Upper lobe of left lung (tissue), 6 donors: ENCODE data around the gene NUP210L. TPM values are rescaled to one million over a fixed set of nuclear protein-coding genes. Genes with fewer than 3 reads are reported as not detected.
A peak's percentile ranks its signal among the peaks of the same experiment; 100 is the strongest.

ENCODE experiments used
- ATAC-seq, 2 donors: fragments of 200-7000 bp; cut with Tn5 transposase; one replicate each; pipeline ENCODE4 v1.9.1; 2022; ENCODE audit warnings: mild to moderate bottlenecking in 2 of 2, moderate library complexity in 2 of 2; ENCODE audit not compliant: low FRiP score in 2 of 2
- DNase-seq, 2 donors: peaks; one replicate each; pipeline ENCODE4 v3.0.0-alpha.2; 2019 to 2020
- H3K27ac ChIP-seq, 4 donors: fragments of 200-600 bp; sonication (generic); one replicate each; pipeline ENCODE4 v1.5.1; 2016 to 2019
- H3K27me3 ChIP-seq, 4 donors: fragments of 200-600 bp; sonication (generic); one replicate each; pipeline ENCODE4 v1.5.1; 2017 to 2019
- H3K36me3 ChIP-seq, 4 donors: fragments of 200-600 bp; sonication (generic); one replicate each; pipeline ENCODE4 v1.5.1; 2016 to 2019
- H3K4me1 ChIP-seq, 4 donors: fragments of 200-600 bp; sonication (generic); one replicate each; pipeline ENCODE4 v1.5.1; 2018 to 2019
- H3K4me3 ChIP-seq, 4 donors: fragments of 200-600 bp; sonication (generic); one replicate each; pipeline ENCODE4 v1.5.1; 2017 to 2019; ENCODE audit warnings: mild to moderate bottlenecking in 2 of 4, moderate library complexity in 1 of 4
- H3K9me3 ChIP-seq, 4 donors: fragments of 200-600 bp; sonication (generic); one replicate each; pipeline ENCODE4 v1.5.1; 2018 to 2019
- EP300 ChIP-seq, 4 donors: sonication (generic); formaldehyde crosslinking; IDR thresholded peaks; one replicate each; pipeline ENCODE4 v1.5.1; 2017; ENCODE audit warnings: antibody characterized with exemption in 4 of 4, control low read depth in 2 of 4
- POLR2A ChIP-seq, 4 donors: fragments of 450-650 bp; IDR thresholded peaks; one replicate each; pipeline ENCODE4 v1.5.1; 2016 to 2017; ENCODE audit warnings: antibody characterized with exemption in 4 of 4, mild to moderate bottlenecking in 2 of 4
- POLR2AphosphoS5 ChIP-seq, 2 donors: sonication (generic); formaldehyde crosslinking; IDR thresholded peaks; one replicate each; pipeline ENCODE4 v1.5.1; 2017; ENCODE audit warnings: antibody characterized with exemption in 2 of 2
- WGBS, 2 donors: methylation state at CpG; one replicate each; pipeline ENCODE4 v1.1.5; 2017 to 2018; 5-methylcytosine and 5-hydroxymethylcytosine counted together
- total RNA-seq, 6 donors: library from RNA; depleted of rRNA in 4 of 6; stranded (reverse); fragments of >200 nt in 4 of 6; gene quantifications; one replicate each; pipeline versions ENCODE4 v1.1.0 to v1.2.1, GENCODE V29; 2016 to 2021
- TF ChIP-seq, protein P1 (sequence below), 6 experiments: fragments of 450-650 bp in 4 of 6; fragments of 200-600 bp in 2 of 6; sonication (generic) in 2 of 6; IDR thresholded peaks; one replicate each; pipeline ENCODE4 v1.5.1; 2016 to 2019; ENCODE audit warnings: antibody characterized with exemption in 6 of 6
- donor health status: DM: no; HTN: no; CAD: no; lungs with moderate emphysema.
- donor health status: DM: no; HTN: yes; CAD: no; lungs with severe emphysema.

Gene NUP210L
- total RNA-seq, 6 donors from 2014 or later, result 0.11 to 0.91 (median 0.30) TPM; not detected in 2

DNA sequence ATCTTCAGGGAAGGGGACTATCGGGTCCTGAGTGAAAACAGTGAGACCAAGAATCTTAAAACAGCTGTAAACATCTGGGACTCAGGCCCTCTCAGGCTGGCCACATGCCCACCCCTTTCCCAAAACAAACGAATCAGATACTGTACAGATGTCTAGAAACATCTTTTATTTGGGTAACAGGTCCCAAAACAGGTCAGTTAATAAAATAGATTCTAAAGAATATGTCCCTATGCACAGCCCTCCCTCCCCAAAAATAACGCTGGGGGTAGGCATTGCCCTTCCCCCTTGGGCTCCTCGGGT, 196.0 kb downstream of the NUP210L start:
- Histone ChIP-seq H3K27me3 (no peaks in the 10 kb centered on the region), H3K36me3 (peaks cover 0 to 40% (median 12%) of the 10 kb centered on the region in 4 donors), H3K27ac (peak overlapping the region; percentile 91 to 96 (median 93)), H3K9me3 (no peaks in the 10 kb centered on the region), H3K4me3 (peak overlapping the region in 3 of 4 donors; percentile 83 to 96 (median 94)), H3K4me1 (peaks cover 48 to 80% (median 55%) of the 10 kb centered on the region in 4 donors)
- 12 to 13% methylated on average over 4 of the region's 4 CpGs for WGBS, 2 donors
- ATAC-seq (no peak), DNase-seq (no peak)
- TF ChIP-seq, protein P1, sequence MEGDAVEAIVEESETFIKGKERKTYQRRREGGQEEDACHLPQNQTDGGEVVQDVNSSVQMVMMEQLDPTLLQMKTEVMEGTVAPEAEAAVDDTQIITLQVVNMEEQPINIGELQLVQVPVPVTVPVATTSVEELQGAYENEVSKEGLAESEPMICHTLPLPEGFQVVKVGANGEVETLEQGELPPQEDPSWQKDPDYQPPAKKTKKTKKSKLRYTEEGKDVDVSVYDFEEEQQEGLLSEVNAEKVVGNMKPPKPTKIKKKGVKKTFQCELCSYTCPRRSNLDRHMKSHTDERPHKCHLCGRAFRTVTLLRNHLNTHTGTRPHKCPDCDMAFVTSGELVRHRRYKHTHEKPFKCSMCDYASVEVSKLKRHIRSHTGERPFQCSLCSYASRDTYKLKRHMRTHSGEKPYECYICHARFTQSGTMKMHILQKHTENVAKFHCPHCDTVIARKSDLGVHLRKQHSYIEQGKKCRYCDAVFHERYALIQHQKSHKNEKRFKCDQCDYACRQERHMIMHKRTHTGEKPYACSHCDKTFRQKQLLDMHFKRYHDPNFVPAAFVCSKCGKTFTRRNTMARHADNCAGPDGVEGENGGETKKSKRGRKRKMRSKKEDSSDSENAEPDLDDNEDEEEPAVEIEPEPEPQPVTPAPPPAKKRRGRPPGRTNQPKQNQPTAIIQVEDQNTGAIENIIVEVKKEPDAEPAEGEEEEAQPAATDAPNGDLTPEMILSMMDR (IDR thresholded peaks at IDR 0.05), result no peak
- TF ChIP-seq POLR2A (IDR thresholded peaks at IDR 0.05) (no peak), EP300 (IDR thresholded peaks at IDR 0.05) (no peak), POLR2AphosphoS5 (IDR thresholded peaks at IDR 0.05) (no peak)

- TF ChIP-seq POLR2A (IDR thresholded peaks at IDR 0.05) (peak in 3 of 4 donors; percentile 43 to 88 (median 72)), POLR2AphosphoS5 (IDR thresholded peaks at IDR 0.05) (peak; percentile 86 to 92), EP300 (IDR thresholded peaks at IDR 0.05) (peak in 1 of 4 donors; percentile 42)
- TF ChIP-seq, protein P1 (IDR thresholded peaks at IDR 0.05), result peak in 1 of 6 experiments; percentile 12
- Histone ChIP-seq H3K27me3 (no peaks in the 10 kb centered on the region), H3K27ac (peak within 1 kb of the TSS; percentile 91 to 96 (median 93)), H3K36me3 (peaks cover 0 to 46% (median 18%) of the 10 kb centered on the region in 4 donors), H3K4me3 (peak within 1 kb of the TSS; percentile 83 to 96 (median 90)), H3K9me3 (no peaks in the 10 kb centered on the region), H3K4me1 (peaks cover 48 to 78% (median 53%) of the 10 kb centered on the region in 4 donors)
- ATAC-seq, result peak; percentile 95
- DNase-seq, result peak; percentile 96 to 100
- WGBS, 2 donors, result 0 to 1% methylated on average over 38 to 68 of the region's 75 CpGs
These were observed 196.5 kb downstream of the NUP210L start, which contains the start of gene CRTC2 for GRCh38 chr1:153958111-153958960. TSS of gene CRTC2 (minus strand) at chr1:153958612. CDS start at chr1:153958497, 115 bp downstream.

GRCh38 chr1:153957744-153958110, 197.1 kb downstream of the NUP210L start:
- Histone ChIP-seq H3K4me3 (peak overlapping the region; percentile 83 to 96 (median 90)), H3K27ac (peak overlapping the region; percentile 91 to 96 (median 93)), H3K4me1 (peaks cover 48 to 75% (median 53%) of the 10 kb centered on the region in 4 donors), H3K9me3 (no peaks in the 10 kb centered on the region), H3K36me3 (peaks cover 0 to 52% (median 24%) of the 10 kb centered on the region in 4 donors), H3K27me3 (no peaks in the 10 kb centered on the region)
- DNase-seq (peak in 1 of 2 donors; percentile 55), ATAC-seq (peak; percentile 0 to 3)
- TF ChIP-seq EP300 (IDR thresholded peaks at IDR 0.05), result no peak
- TF ChIP-seq, protein P1 (IDR thresholded peaks at IDR 0.05), result no peak
- TF ChIP-seq POLR2AphosphoS5 (IDR thresholded peaks at IDR 0.05), result no peak
- TF ChIP-seq POLR2A (IDR thresholded peaks at IDR 0.05), result no peak
- WGBS, 2 donors, result 1% methylated on average over 10 to 13 of the region's 13 CpGs

- ATAC-seq, result no peak
- H3K36me3 ChIP-seq, result peaks cover 5 to 57% (median 30%) of the 10 kb centered on the region in 4 donors
- WGBS, 2 donors, result 28 to 30% methylated on average over 6 of the region's 6 CpGs
- peak overlapping the region; percentile 83 to 96 (median 90) for H3K4me3 ChIP-seq
- TF ChIP-seq POLR2AphosphoS5 (IDR thresholded peaks at IDR 0.05) (no peak), POLR2A (IDR thresholded peaks at IDR 0.05) (no peak), EP300 (IDR thresholded peaks at IDR 0.05) (no peak)
- TF ChIP-seq, protein P1 (IDR thresholded peaks at IDR 0.05), result no peak
- H3K27ac ChIP-seq, result peak overlapping the region; percentile 91 to 96 (median 93)
- no peaks in the 10 kb centered on the region for H3K27me3 ChIP-seq
- H3K9me3 ChIP-seq, result no peaks in the 10 kb centered on the region
- no peak for DNase-seq
- peaks cover 43 to 70% (median 47%) of the 10 kb centered on the region in 4 donors for H3K4me1 ChIP-seq
These were observed 197.7 kb downstream of the NUP210L start for GRCh38 chr1:153956997-153957715.
